Pons (tissue), 1 donor: ENCODE data around the gene VPS35L.

Experiments
- DNase-seq: peaks from one replicate; pipeline ENCODE4 v3.0.0-alpha.2; 2016; ENCODE audit warnings: low spot score

Gene VPS35L

GRCh38 chr16:19694989-19695388 lies 139.5 kb downstream of the VPS35L start:
- no peak for DNase-seq

DNA sequence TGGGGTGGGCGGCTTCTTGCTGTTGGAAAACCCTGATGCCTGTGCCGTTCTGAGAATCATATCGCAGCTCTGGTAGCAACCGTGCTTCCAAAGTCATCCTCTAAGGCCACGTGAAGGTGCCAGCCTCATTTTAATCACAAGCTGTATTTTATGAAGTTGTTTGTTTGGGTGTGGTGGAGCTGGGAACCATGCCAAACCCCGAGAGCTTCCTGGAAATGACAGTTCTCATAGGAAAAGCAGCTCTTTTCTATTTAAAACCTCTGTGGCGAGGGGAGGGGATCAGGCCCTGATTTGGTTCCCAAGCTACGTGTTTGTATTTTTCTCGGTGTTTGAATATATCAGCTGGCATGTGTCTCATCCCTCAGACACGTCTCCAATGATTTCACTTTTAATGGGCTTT lies 140.8 kb downstream of the VPS35L start:
- DNase-seq = no peak

DNA sequence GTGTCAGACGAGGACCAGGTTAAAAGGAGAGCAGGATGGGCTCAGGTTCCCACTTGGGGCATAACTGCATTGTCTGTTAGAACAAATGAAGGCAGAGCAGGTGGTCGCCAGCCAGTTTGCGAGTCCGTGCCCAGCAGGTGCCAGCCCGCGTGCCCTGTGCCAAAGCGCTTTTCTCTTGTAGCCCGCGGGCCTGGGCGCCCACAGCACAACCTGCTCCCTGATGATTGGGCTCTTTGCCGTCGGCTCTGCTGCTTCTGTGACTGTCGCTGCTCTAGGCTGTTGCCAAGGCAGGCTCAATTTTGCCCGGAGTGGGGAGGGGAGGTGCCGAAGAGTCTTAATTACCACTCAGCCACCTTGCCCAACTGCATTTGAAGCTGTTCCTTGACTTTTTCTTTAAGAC lies 141.5 kb downstream of the VPS35L start:
- no peak for DNase-seq

DNA sequence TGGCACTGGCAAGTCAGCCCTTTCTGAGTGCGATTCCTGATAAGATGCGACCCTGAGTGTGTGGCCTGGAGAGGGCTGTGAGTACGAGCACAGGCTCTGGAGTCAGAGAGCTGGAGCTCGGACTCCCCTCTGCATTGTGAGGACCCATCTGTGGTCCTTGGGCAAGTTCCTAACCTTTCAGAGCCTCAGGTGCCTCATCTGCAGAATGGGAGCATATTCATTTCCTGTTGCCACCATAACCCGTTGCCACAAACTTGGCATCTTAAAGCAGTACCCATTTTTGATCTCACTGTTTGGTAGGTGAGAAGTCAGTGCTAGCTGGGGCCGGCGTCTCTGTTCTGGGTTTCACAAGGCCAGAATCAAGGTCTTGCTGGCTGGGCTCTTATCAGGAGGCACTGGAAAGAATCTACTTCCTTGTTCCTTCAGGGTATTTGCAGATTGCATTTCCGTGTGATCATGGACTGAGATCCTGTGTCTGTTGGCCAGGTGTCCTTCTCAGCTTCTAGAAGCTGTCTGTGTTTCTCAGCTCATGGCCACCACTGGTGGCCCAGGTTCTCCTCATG lies 142.3 kb downstream of the VPS35L start:
- no peak for DNase-seq

DNA sequence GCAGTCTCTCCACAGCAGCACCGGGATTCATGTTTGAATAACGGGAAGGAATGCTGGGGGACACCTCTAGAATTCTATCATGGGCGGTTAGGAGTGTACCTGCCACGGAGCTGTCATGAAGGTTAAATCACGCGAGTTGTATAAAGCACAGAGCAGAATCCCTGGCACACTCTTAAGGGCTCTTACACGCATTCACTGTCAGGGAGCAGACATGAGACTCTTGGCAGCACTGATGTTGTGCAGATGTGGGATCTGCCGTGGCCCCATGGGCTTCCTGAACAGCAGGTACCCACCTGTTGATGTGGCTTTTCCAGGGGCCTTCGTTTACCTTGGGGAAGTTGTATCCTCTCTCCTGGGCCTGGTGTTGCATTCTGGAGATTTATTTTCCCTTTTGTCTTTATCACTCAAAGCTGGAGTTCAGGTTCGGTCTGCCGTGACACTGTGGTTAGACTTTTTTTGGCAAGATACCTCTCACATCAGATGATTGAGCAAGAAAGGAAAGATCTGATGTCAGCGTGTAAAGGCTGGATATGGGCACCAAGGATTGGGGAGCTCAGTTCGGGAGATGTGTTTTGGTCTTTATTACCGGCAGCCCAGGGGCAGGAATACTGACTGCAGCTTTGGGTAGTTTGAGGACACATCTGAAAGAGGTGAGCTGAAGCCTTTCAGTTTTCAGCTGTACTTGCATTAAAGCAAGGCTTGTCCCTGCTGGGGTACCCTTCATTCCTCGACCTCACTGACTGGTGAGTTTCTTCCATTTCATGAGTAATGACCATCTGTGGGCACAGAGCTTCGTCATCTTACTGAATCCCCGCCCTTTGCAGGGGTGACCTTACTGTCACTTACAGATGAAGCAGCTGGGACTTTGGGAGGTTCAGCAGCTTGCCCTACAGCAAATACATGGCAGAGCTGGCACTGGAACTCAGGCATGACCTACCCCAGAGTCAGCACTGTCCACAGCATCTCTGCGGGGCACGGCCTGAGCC lies 143.3 kb downstream of the VPS35L start:
- DNase-seq = no peak

- DNase-seq = no peak
Observed at GRCh38 chr16:19699472-19699871, 144.0 kb downstream of the VPS35L start.

DNA sequence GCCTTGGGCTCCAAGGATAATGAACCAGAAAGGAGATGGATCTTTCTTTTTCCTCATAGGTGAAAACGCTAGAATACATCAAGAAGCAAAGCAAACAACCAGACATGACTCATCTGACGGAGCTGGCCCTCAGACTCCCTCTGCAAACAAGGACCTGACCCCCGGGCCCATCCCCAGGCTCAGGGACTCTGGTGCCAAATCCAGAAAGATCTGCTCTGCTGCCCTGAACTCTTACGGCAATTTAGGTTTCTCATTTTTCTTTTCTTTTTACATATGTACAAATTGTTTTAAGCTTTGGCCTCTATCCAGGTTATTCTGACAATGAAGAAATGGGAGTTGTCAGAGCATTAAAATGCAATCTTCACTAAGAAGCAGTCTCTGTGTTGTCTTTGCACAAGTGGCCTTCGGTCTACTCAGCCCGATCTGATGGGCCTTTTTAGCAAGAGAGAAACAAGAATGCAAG lies 144.8 kb downstream of the VPS35L start:
- DNase-seq = no peak

- no peak for DNase-seq
Observed at GRCh38 chr16:19701091-19701490, 145.6 kb downstream of the VPS35L start.

- no peak for DNase-seq
Observed at GRCh38 chr16:19703172-19703889, 147.8 kb downstream of the VPS35L start.

DNA sequence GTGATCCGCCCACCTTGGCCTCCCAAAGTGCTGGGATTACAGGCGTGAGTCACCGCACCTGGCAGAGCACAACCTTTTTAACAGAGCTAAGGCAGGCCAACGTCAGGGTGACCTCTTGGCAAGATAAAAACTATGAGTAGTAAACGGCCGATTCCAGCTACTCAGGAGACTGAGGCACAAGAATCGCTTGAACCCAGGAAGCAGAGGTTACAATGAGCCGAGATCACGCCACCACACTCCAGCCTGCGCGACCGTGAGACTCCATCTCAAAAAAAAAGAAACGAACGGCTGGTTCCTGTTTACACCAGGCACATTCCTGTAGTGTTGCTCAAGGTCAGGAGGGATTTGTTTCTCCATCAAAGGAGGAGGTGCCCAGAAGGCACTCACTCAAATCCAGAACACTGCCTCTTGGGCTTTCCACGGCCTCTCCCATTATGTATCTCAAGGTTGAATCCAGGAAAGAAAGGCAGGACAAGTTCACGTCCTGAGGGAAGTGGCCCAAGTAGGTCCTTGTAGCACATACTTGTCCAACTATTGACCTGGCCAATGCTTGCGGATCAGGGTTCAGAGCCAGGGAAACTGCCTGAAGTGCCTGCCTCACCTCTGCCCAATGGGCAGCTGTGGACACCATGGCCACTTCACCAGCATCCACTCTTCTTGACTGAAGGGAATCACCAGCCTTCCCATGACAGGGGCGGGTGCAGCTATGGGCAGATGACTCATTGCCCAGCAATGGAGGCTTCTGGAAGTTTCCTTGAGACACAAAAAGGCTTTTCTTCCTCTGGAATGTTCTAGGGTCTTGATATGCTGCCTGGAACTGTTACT lies 149.0 kb downstream of the VPS35L start:
- no peak for DNase-seq

DNA sequence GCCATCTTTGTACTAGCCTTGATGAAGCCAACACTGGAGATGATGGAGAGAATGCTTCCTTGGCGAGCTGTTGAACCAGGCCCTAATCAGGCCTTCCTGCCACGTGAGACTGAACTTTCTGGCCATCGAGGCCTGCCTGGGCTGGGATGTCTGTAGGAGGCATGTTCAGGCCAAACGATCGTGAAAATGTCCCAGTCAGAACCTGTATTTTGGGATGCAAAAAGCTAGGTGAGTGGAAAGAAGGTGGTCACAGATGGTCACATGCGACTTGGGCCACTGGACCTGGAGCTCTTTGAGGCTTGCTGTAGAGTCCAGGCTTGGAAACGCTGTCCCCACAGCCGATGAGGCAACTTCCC lies 149.6 kb downstream of the VPS35L start:
- no peak for DNase-seq

- no peak for DNase-seq
Observed at GRCh38 chr16:19705843-19706242, 150.3 kb downstream of the VPS35L start.

DNA sequence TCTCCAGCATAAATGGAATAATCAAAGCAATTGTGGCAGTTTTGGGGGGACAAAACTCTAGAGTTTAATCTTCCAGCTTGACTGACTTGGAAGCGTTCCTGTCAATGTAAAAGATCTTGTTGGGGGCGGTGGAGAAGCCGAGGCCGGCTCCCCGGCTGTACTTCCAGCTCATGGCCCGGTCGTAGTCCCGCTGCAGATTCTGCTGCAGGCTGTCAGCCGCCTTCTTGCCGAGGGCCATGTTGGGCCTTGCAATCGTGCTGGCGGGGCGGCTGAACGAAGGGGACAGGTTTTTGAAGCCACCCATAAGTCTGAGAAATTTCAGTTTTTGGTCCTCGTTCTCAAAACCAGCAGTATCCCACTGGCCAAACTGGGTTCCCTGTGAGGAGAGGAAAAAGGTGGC lies 151.3 kb downstream of the VPS35L start:
- DNase-seq = no peak

- DNase-seq = no peak
Observed at GRCh38 chr16:19707569-19708295, 152.2 kb downstream of the VPS35L start.

DNA sequence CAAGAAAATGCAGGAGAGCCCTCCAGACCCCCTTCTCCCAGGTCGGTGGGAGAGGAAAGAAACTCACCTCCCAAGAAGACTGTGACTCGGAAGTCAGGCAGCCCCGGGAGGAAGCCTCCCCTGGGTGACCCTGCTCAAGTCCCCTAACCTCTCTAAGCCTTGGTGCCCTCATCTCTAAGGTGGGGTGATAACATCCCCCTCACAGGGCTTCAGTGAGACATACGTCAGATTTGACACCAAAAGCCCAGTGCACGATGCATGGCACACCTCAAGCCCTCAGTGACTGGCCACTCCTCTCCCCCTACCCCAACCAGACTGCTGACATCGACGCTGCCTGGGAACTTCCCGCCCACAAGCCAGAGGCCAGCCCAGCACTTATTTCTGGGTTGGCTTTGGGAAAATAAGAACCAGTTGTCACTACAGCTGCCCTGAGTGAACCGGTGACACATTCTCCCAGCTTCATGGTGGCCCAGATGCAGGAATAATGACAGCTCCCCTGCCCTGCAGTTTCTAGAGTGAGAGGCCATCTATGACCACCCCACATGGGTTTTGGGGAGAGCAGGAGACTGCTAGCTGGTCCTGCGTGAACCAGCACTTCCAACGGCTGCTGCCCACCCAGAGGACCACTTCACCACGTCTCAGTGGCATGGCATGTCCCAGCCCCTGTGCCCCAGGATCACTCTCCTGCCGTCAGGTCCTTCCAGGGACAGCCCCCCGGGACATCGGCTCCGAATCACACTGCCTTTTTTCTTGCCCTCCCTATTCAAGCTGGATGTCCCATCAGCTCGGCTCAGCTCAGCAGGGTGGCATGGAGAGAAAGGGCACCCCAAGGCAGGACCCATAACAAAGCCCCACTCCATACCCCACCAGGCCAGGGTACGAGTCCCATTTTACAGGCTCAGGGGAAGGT lies 153.0 kb downstream of the VPS35L start:
- DNase-seq = no peak

DNA sequence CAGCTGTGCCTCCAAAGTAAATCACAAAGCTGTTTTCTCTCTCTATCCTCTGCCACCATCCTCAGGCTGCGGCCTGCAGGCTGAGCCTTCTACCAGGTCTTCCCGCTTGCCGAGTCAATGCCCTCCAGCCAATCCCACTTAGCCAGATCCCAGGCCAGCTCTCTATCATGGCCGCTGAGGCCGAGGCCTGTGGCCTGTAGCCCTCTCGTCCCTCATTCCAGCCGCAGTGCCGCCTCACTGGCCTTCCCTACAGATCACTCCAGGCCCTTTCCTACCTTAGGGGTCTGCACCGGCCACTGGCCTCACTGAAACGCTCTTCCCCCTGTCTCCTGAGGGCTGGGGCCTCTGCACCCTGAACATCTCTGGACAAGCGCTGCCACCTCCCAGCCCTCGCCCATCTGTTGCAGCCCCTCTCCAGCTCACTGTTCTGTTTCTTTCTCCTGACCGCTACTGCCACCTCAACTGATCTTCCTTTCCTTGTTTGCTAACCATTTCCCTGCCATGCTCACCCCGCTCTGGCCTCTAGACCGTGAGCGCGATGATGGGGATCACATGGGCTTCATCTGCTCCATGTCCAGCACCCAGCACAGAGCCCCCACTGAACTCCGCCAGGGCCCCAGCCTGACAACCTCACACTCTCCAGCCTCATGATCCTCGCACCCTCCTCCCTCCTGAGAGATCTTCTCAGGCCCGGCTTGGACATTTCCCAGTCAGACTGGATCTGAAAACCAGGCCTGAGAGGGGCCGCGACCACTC lies 154.1 kb downstream of the VPS35L start:
- DNase-seq = no peak

DNA sequence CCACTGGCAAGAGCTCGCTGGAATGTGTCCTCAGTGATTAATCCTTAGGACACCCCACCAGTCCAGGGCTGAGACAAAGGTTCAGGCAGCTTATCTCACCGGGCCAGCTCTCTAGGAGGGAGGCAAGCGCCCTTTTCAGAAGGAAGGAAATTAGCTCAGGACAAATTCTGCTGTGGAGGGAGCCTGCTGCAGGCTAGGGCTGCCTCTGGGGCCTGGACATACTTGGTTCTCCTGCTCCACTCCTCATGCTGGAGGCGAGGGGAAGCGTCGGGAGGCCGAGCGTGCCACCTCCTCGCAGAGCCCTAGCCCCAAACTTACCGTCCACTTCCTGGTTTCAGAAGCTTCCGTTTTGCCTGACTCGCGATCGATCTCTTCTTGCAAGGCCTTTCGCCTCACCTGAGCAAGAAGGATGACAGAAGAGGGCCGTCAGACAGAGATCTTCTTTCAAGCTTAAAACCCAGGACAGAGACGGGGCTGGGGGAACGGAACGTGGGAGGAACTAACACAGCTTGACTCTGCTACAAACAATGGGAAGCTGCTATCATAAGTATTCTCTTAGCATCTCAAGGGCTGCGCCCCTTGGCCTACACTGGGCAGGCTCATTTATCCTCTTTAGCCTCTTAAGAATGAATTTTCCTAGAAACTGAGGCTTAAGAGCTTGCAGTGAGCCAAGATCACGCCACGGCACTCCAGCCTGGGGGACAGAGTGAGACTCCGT lies 154.8 kb downstream of the VPS35L start:
- no peak for DNase-seq

- no peak for DNase-seq
Observed at GRCh38 chr16:19710991-19711545, 155.6 kb downstream of the VPS35L start.
